SIG-M5 (cell line): ENCODE results near the gene RGS7.
"Not testable (repeated sequence)": the region's sequence is repeated elsewhere in the genome, so short reads cannot be mapped to it uniquely, and the experiment has no call there.

Experiments used
- DNase-seq: peaks from one replicate; lab custom pipeline; 2025; lab: John Stamatoyannopoulos, UW

Gene RGS7

DNA sequence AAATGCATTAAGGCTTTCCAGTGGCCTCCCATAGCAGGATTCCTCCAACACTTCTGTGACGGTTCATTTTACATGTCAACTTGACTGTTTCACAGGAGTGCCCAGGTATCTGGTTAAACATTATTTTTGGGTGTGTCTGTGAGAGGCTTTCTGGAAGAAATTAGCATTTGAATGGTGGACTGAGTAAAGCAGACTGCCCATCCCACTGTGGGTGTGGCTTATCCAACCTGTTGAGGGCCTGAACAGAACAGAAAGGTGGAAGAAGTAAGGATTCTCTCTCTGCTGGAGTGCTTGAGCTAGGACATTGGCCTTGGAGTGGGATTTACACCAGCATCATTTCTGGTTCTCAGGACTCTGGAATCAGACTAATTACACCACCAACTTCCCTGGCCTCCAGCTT lies 85.6 kb downstream of the RGS7 start:
- no peak for DNase-seq

DNA sequence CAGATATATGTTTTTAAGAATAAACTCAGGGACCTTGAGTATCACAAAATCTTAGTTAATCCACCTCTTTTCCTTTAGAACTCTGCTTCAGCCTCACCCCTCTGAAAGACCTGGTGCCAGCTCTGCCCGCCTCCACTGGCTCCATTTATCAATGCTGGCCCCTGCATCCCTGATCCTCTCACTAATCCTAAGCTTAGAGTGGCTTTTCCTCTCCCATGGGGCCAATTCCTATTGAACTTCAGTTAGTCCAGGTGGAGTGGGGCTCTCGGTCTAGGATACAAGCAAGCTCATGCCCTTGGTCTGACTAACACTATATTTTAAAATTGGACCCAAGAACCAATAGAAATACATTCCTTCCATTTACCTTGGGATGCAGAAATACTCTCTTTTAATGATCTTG lies 87.0 kb downstream of the RGS7 start:
- no peak for DNase-seq

DNA sequence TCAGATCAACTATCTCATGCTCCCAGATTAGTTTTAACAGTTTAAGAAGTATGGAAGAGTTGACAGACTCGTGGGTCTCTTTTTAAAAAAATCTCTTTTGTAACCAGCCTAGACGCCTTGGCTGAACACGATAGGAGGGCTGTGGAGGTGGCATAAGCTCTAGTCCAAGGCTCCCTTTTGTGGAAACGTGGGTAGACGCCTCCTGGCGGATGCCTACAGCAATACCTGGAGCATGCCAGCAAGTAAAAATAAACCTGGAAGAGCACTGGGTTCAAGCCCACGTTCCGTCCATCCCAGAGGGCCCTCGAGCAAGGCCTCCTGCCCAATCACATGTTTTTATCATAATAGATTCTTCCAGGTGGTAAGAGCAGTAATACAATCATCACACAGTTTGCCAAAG lies 87.9 kb downstream of the RGS7 start:
- no peak for DNase-seq

DNA sequence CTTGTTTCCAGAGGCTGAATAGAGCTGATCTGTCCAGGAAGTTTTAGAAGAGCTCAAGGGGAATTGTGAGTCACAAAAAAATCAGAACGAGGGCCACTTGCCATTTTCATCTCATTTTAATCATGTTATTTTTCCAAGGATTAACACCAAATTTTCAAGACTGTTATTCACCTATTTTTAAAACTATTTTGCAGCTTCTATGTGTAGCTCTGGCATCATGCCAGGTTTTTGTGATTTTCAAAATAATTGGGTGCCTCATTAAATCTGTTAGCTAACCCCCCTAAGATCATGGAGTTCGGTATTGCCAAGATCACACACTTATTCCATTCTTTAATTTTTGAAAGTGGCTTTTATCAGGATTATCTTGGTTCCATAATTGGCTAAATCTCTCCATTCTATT lies 90.9 kb downstream of the RGS7 start:
- DNase-seq, result no peak

DNA sequence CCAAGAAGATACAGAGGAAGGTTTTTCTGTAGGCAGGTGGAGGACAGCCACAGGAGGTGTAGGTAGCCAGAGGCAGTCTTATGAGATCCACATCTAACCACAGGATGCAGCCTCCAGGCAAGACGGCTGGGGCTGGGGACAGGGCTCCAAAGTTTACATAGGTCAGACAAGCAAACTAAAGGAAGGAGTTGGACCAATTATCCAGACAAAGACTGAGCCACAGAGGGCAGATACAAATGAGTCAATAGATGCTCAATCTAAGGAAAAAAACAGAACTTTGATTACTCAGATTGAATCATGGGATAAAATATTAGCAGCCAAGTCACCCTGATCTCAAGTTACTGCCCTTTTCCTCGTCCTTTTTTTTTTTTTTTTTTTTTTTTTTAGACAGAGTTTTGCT lies 91.6 kb downstream of the RGS7 start:
- DNase-seq, result no peak

DNA sequence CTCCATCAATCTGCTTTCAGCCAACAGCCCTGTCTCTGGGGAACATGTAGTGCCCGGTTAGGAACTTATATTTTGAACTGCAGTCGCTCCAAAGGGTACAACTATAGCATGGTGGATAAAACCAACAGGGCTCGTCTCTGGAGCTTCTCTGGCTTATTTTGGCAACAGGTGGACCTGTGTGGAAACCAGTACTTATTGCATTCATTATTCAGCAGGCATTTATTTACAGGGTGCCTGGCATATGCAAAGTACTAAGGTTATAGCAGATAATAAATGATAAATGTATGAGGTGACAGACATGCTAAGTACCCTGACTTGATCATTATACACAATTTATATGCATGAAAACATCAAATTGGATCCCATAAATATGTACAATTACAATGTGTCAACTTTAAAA lies 93.7 kb downstream of the RGS7 start:
- DNase-seq, result no peak

DNA sequence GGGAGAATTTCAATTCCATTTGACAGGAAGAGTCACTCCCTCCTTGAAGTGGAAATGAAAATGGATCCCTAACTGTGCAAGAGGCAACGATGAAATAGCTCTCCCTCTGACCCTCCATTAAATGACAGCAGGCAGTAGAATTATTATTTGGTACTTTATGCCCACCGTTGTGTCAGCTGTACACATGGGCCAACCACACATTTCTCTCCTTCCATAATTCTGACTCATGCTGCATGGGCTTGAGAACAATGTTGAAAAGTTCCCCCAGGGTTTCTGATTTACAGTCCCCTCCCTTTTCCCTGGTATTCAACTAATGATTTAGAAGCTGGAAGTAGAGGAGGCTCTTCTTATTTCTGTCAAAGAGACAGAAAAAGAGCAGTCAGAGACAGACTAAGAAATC lies 103.5 kb downstream of the RGS7 start:
- DNase-seq, result no peak

DNA sequence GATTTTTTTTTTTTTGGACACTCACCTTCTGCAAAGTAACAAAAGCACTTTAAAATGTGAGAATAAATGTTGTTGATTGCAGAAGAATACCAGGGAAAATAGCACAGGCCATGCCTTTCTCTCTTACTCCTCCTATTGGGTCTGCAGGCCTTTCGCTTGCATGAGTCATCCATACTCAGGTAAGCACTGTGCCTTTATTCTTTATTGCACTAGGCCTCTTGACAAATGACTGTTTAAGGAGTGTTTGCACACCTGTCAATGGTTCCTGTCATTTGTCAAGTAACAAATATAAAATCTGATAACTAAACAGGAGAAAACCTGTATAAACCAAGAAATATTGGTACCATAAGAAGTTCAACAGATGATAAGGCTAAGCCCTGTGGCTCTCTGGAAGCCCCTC lies 106.5 kb downstream of the RGS7 start:
- no peak for DNase-seq

DNA sequence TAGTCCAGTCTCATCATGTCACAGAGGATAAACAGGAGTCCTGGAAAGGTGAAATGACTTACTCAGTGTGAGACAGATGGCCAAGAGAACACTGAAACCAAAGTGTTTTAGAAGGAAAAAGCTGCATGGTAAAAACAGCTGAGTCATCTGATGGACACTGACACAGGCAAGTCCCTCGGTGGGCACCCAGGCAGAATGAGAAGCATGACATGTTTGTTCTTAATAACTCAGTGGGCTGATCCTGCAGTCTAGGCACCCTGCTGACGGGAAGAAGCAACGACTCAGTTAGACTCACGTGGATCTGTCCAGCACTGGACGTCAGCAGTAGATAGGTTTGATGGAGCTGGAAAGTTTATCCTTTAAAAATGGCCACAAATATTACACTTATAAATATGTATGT lies 116.9 kb downstream of the RGS7 start:
- DNase-seq, result no peak

DNA sequence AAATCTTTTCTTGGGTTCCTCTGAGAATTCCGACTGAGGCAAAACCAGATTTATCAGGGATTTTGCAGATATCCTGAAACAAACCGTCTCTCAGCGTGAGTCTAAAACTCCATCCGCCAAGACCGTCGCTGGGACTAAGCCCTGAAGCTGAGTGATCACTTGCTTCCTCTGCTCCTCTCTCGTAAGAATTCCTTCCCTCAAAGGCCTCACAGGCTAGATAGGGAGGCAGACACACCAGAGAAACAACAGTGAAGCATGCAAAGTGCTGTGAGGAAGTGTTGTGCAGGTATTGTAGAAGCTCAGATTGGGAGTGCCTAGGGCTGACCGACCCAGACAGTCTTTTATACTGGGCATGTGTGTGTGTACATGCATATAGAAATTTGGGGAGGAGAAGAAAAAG lies 119.1 kb downstream of the RGS7 start:
- no peak for DNase-seq

DNA sequence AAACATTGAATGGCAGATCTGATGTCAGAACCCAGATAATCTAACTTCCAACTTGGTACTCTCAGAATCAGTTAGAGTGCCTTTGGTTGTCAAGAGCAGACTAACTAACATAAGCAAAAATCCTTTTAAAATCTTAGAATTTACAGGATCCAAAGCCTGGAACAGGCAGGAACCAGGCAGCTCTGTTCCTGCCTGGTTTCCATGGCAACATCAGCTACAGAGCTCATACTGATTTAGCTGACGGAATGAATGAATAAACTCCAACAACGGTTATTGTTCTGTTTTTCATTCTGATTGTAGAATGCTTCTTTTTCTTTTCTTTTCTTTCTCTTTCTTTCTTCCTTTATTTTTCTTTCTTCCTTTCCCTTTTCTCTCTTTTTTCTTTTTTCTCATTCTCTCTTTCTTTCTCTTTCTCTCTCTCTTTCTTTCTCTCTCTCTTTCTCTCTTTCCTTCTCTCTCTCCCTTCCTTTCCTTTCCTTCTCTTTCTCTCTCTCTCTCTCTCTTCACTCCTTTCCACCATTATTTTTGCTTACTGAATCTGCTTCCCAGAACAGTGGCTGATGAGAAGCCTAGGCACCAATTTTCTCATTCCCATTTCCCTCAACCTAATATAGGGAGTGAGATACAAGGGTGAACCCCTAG lies 121.6 kb downstream of the RGS7 start:
- no peak for DNase-seq

DNA sequence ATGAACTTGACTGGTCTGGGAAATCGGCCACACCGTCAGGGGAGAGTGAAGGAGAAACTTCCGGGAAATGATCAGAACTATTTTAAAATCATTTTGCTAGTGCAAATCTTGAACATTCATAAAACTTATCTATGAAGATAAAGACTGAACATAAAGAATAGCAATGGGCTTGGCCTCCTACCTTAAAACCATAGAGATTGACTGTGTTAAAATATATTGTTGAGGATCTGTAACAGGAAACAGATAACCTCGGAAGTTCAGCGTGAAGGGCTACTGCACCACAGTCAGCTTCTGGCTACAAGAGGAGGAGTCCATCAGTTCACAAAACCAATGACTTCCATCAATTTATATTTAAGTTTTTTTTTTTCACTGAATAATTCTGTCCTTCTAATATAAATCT lies 127.3 kb downstream of the RGS7 start:
- no peak for DNase-seq

DNA sequence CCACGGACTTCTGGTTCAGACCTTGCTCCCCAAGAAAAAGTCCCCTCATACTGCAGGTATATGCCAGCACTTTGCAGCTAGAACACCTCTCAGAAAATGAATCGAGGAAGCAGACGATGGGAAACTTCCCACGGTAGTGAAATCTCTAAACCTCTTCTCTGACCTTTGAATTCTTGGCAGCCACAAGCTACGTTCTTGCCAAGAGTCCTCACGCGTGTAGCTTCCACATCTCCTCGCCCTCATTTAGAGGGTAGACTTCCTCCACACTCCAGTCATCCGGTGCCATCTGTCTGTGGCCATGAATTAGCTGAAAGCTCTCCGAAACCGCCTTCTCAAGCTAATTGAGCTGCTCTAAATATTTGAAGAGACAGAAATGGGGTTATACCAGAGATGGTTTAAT lies 127.8 kb downstream of the RGS7 start:
- no peak for DNase-seq

DNA sequence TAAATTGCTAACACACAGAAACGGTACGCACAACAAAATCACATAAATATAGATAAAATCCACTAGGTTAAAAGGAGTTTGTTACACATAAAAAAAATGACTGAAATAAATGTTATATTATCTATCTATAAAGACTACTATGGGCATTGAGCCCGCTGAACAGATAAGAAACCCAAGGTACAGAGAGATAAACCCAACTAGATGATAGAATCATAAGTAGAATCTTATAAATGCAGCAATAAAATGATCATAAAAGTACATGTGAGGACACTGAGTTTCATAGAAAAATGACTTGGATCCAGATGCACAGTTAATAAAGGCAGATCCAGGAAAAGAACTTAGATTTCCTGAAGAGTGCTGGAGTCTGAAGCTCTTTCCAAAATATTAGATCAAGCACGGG lies 128.7 kb downstream of the RGS7 start:
- no peak for DNase-seq

DNA sequence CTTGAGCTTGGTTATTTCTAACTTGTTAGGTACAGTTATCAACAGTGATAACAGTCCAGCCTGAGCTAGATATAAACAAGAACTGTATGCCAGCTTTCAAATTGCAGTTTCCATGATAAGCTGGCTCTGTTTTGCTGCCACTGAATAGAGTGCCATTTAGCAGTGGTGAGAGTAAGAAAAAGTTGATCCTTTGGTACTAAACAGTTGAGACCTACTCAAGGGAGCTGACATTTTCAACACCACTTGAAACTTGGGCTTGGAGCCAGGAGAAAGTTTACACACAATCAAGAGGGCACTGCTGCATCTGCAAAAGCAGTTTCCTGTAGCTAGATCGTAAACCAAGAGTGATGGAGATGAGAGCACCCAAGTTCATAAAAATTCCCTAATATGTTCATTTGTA lies 131.3 kb downstream of the RGS7 start:
- DNase-seq, result no peak

DNA sequence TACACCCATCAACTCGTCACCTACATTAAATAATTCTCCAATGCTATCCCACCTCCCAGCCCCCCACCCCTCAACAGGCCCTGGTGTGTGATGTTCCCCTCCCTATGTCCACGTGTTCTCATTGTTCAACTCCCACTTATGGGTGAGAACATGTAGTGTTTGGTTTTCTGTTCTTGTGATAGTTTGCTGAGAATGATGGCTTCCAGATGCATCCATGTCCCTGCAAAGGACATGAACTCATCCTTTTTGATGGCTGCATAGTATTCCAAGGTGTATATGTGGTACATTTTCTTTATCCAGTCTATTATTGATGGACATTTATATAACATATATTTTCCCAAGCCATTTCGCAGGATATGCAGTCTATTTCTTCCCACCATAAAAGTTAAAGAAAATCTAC lies 132.8 kb downstream of the RGS7 start:
- DNase-seq, result not testable (repeated sequence)

DNA sequence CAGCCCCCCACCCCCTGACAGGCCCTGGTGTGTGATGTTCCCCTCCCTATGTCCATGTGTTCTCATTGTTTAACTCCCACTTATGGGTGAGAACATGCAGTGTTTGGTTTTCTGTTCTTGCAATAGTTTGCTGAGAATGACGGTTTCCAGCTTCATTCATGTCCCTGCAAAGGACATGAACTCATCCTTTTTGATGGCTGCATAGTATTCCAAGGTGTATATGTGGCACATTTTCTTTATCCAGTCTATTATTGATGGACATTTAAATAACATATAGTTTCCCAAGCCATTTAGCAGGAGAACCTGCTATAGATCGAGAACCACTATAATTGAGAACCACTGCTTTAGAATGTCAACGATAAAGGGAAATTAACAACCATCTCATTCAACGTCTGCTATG lies 134.2 kb downstream of the RGS7 start:
- DNase-seq, result not testable (repeated sequence)

DNA sequence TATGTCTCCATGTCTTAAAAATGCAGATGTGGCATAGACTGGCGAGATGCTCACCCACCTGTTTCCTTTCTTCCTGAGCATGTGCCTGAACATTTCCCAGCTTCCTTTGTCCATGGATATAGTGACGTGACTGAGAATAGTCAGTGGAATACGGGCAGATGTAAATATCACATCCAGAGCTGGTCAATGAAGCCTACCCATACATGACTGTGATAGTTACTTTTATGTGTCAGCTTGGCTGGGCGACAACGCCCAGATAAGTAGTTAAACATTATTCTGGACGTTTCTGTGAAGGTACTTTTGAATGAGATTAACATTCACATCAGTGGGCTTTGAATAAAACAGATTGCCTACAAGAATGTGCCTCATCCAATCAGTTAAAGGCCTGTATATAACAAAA lies 135.7 kb downstream of the RGS7 start:
- no peak for DNase-seq

DNA sequence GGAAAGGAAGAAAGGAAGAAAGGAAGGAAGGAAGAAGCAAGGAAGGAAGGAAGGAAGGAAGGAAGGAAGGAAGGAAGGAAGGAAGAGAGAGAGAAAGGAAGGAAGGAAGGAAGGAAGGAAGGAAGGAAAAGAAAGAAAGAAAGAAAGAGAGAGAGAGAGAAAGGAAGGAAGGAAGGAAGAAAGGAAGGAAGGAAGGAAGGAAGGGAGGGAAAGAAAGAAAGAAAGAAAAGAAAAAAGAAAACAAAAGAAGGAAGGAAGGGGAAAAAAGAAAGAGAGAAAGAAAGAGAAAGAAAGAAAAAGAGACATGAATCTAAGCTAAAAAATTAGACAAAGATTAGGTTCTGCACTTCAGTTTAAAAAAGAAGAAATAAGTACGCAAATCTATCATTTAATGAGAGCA lies 136.1 kb downstream of the RGS7 start:
- DNase-seq, result not testable (repeated sequence)

DNA sequence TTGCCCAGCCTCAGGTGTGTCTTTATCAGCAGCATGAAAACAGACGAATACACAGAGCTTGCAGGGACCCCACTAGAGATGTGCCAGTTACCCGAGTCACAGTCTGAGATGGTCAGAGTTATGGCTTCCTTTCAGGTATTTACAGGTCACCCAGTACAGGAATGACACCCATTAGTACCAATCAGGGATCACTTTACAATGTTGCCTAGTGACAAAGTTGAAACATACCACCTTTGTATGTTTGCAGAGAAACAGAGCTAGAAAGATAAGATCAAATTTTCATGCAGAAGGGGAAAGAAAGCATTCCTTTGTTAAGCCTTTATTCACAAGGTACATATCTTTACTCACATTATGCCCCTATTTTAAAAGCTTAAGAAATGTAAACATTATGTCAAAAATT lies 137.6 kb downstream of the RGS7 start:
- DNase-seq, result no peak

DNA sequence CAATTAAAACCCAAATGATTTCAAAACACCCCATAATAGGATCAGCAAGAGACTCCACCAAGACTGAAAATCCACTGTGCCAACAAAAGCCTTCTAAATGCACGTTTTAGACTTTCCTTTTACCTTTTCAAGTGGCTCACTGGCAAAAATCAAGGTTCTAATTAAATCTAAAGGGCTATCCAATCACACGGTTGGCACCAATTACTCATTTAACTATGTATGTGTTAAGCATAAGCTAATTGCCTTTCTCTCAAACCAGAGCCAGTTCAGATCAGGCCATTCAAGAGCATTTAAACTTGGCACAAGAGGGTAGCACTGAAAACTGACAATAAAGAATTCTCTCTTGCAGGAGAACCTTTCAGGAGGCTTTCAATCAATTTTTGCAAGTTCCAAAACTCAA lies 139.5 kb downstream of the RGS7 start:
- DNase-seq, result no peak

DNA sequence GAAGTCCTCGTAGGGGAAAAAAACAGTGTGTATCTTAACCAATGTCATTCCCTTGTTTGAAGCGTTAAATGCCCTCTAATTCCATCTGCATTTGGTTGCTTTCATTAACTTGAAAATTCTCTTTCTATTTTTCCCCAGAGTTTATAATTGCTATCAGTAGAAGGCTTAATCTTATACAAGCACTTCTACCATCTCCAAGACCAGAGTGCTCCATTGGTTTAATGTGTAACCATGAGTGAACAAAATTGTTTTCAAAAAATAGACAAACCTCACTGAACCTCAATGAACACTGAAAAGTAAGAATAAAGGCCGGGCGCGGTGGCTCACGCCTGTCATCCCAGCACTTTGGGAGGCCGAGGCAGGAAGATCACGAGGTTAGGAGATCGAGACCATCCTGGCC lies 141.3 kb downstream of the RGS7 start:
- no peak for DNase-seq

DNA sequence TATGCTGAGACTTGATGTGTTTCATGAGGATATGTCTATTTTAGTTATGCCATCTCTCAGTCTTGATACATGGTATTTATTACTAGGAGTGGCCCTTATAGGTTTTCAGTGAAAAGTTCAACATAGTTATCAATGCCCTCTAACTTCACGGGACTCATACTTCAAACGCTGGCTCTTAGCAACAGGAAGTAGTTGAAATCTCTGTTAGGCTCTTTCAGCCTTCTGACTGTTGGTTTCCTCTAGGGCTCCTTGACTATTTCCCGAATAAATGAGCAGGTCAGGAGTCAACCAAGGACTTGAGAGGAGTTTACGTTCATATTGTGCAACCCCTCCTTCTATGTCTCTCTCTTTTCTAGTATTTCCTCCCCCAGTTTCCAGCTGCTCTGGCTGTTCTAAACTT lies 141.8 kb downstream of the RGS7 start:
- DNase-seq, result no peak

DNA sequence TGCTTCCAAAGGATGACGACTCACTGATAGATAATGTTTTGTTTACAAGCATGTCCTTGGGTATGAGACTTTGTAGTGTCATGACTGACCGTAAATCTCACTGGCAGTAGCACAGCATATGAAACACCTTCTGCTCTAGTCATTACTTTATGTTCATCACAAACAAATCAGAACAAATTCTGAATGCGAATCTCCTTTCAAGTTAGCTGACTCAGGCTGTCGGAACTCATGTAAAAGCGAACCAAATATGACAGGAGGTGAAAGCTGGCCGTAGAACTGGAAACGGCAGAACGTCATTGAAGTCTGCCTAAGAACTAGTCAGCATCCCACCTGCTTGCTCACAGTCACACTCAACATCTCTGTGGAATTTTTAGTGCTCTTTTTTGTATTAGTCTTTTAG lies 143.9 kb downstream of the RGS7 start:
- DNase-seq, result no peak

DNA sequence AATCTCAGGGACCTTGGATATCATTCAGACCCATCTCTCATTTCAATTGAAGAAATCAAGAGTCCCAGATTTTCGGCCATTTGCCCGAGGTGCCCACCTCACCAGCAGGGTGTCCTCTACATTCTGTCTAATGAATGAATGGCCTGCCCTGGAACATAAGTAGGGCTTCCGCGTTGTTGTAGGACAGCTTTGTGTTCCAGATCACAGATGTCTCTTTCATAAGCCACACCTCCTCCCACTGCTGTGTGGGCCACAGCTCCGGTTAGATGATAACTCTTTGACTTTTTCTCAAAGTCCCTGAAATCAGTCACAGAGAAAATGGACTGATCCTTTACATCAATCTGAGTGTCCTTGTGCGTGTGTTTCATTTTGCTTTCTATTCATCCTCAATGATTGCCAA lies 144.4 kb downstream of the RGS7 start:
- DNase-seq, result no peak
